ENCODE data around the gene DLG3.
"Not testable (repeated sequence)": the region's sequence is repeated elsewhere in the genome, so short reads cannot be mapped to it uniquely, and the experiment has no call there.

Gene DLG3

DNA sequence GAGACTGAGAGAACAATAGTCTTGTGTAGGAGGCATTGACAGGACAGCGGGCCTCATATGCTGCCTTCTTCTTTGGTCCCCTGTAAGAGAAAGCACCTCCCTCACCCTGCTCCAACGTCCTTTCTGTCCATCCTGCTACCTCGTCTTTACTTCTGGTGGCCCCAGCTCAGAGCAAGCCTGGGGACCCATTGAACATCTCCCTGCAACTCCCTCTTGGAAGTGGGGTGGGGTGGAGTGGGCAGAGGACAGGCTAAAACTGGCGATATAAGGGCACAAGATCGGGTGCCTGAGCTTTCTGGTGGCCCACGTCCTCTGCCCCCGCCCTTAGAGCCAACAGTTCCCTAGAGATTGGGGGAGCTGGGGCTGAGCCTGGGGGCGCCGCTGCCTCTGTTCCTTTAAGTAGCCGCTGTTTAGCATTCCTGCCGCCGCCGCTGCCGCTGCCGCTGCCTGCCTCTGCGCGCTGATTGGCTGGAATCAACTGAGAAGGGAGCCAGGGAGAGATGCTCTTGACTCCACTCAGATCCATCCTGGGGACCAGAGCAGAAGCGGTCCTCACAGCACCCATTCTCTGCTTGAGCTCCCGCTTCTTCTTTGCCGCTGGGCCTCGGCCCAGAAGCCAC, at the start of gene DLG3:
Gene DLG3, plus strand, starts transcription at position 510 of the 620 bp plus-strand sequence. CDS start 367 bp downstream, outside the sequence.
- no peak for DNase-seq (ENCODE audit: low read depth, low spot score)

DNA sequence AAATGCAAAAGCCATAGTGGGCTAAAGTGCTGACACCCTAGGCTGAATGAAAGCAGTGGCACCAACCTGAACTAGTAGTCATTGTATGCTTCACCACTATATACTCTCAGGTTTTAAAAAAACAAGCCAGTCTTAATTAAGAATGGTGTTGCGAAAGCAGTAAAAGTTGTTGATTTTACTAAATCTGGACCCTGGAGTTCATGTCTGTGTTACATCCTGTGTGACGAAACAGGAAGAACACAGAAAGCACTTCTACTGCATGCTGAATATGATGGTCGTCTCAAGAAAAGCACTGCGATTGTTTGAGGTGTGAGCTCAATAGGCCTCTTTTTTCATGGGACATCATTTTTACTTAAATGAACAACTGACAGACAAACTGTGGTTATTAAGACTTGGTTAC, 45.7 kb upstream of the DLG3 start:
- no peak for DNase-seq (ENCODE audit: low read depth, low spot score)

DNA sequence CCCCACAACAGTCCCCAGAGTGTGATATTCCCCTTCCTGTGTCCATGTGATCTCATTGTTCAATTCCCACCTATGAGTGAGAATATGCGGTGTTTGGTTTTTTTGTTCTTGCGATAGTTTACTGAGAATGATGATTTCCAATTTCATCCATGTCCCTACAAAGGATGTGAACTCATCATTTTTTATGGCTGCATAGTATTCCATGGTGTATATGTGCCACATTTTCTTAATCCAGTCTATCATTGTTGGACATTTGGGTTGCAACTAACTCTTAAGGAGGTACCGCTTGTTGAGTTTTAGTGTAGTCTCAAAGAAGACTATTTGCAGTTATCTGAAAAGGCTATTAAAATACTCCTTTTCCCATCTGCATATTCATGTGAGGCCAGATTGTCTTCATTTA, 44.5 kb upstream of the DLG3 start:
- not testable (repeated sequence) for DNase-seq (ENCODE audit: low read depth, low spot score)

DNA sequence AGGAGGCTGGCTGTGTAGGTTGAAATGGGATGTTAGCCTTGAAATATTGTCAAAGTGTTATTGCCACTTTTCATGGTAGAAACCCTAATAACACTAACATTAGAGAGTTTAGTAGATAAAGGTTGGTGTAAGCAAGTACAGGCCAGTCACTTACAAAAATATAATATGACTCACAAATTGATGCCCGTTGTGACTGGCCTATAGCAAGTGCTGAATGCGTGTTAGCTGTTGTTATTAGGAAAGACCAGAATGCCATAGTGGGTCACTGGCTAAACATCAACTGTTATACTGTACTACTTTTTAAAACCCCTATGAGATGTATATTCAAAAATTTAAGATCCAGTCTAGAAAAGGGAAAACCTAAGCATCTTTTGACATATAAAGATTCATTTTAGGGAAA, 41.9 kb upstream of the DLG3 start:
- DNase-seq (ENCODE audit: low read depth, low spot score) = no peak

DNA sequence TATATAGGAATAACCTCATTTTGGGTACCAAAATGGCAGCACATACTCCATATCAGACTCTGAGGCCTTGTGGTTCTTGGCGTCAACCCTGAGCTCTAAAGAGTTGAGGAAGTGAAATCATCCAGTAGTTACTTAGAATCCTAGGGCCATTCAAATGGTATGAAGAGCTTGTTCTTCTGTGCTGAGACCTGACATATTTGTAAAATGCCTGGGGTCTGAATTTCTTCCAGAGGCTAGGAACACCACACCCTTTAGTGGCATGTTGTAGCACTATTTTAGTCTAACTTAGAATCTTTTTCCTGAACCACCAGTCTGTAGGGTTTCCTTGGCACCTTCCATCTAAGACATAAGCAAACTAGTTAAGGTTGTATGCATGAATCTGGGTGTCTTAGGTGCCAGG, 39.6 kb upstream of the DLG3 start:
- DNase-seq (ENCODE audit: low read depth, low spot score) = no peak

DNA sequence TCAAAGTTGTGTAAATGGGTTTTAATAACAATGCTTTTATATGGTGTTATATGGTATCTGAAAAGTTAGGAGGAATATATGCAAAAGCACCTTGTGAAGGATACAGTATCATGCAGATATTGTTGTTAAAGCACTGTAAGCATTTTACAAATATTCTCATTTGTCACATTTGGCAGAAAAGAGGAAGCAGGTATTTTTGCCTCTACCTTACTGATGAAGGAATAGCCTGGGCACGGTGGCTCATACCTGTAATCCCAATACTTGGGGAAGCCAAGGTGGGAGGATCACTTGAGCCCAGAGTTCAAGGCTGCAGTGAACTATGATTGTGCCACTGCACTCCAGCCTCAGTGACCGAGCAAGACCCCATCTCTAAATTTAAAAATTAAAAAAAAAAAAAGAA, 33.7 kb upstream of the DLG3 start:
- DNase-seq (ENCODE audit: low read depth, low spot score) = no peak

DNA sequence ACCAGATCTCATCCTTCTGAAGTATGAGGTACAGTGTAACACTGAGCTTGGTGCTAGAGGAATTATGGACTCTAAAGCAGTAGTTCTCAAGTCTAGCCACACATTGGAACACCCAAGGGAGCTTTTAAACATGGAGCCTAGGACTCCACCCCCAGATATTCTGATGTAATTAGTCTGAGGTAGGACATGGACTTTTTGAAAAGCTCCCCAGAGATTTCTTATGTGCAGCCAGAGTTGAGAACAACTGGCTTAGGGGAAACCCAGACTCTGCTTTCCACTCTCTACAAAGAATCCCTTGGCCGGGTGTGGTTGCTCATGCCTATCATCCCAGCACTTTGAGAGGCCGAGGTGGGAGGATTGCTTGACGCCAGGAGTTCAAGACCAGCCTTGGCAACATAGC, 33.2 kb upstream of the DLG3 start:
- no peak for DNase-seq (ENCODE audit: low read depth, low spot score)

DNA sequence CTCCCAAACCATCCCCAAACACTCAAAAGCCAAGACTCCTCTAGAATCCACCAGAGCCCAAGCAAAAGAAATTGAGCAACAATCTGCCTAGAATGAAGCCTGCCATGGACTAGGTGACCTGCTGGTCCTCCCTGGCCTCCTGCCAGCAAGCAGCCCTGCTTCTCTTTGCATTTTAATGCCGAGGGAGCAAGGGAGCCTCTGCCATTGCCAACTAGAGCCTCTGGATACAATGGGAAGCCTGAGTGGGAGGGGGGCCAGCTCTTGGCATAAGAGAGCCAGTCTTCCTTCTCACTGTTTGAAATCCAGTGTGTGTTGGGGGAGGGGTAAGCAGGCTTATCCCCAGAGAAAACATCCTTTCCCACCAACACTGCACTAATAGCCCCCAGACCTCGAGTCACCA, 23.0 kb upstream of the DLG3 start:
- no peak for DNase-seq (ENCODE audit: low read depth, low spot score)

DNA sequence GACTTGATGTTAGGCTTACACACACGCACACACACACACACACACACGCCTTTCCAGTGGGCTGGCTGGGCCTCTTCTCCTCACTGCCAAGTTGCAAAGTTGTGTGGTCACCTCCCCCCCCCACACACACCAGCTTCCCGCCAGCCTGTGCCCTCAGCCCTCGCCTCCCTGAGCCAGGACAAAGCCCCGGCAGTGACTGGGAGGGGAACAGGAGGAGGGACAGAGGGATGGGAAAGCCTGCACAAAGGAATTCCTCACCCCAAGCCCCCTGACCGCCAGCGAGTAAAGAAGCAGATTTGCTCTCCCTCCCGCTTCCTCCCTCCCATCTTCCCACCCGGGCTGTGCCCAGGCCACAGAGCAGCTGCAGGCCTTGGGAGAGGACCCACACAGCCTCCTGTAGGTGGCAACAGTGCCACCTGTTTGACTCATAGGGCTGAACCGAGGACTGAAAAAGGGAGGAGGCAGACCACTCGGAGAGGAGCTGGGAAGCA, 21.7 kb upstream of the DLG3 start, which contains the start of gene GDPD2:
Gene GDPD2, plus strand, starts transcription at position 464 of the 491 bp plus-strand sequence. CDS start 1,671 bp downstream, outside the sequence.
- no peak for DNase-seq (ENCODE audit: low read depth, low spot score)

DNA sequence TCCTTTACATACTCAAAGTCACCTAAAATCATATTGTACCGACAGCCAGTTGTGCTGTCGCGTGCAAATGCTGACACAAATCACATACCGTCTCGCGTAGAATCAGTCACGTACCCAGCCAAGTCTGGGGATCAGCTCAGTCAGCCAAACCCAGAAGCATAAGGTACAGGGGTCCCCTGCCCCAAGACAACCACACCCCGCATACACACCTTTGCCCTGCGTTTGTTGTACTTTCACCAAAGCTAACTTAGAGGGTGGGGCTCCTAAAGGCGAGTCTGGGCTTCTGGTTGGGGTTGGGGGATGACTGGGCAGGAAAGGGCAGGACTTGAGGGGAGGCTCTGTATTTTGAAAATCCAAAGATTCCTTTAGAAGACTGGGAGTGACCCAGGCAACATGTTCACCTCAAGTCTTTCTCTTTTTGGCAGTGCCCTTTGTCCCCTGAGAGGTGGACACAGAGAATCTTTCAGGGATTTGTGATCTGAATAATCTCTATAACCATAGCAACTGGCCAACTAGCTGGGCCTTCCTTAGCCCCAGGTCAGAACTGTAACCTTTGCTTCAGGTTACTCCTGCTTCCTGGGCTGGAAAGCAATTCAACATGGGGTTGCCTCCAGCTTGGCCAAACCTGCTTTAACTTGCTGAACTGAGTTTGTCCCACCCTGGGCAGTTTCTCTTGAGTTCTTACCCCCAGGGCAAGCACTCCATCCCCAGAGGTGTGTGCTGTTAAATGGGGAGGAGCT, 20.5 kb upstream of the DLG3 start:
- DNase-seq (ENCODE audit: low read depth, low spot score) = no peak

DNA sequence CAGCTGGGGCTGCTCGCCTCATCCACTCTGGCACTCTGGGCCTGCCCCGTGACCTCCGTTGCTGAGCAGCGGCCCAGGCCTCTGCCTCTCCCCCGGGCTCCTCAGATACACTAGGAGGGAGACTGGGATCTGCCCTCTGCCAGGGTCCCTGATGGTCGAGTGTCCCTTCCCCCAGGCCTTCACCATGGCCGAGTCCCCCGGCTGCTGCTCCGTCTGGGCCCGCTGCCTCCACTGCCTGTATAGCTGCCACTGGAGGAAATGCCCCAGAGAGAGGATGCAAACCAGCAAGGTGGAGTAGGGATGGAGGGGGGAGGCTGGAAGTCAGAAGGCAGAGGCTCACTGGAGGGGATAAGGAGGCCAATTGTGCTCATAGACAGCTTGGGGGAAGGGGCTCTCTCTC, 19.8 kb upstream of the DLG3 start:
- DNase-seq (ENCODE audit: low read depth, low spot score) = no peak

DNA sequence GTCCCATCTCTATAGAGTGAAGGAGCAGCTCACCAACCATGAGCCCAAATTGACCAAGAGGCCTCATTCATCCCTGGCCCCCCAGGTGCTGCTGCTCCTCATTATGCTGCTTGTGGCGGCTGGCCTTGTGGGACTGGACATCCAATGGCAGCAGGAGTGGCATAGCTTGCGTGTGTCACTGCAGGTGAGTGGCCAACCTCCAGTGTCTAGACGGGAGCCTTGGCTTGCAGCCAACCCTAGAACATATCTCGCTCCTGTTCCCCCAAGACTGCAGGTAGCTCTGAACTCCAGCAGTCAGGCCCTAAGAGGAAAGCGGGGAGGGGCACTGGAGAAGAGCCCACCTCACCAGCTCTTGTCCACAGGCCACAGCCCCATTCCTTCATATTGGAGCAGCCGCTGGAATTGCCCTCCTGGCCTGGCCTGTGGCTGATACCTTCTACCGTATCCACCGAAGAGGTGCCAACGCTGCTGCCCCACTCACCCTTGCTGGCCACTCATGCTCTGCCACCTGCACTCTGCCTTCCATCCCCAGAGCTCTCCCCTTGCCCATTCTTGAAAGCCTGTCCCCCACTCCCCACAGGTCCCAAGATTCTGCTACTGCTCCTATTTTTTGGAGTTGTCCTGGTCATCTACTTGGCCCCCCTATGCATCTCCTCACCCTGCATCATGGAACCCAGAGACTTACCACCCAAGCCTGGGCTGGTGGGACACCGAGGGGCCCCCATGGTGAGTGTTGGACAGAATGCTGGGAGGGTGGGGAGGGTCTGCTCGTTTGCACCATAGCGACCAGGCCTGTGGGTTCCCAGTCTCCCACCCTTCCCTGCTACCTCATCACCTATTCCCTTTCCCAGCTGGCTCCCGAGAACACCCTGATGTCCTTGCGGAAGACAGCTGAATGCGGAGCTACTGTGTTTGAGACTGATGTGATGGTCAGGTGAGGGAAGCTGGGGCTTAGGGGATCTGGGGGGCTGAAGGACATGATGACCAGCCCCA, 18.1 kb upstream of the DLG3 start:
- DNase-seq (ENCODE audit: low read depth, low spot score) = no peak

DNA sequence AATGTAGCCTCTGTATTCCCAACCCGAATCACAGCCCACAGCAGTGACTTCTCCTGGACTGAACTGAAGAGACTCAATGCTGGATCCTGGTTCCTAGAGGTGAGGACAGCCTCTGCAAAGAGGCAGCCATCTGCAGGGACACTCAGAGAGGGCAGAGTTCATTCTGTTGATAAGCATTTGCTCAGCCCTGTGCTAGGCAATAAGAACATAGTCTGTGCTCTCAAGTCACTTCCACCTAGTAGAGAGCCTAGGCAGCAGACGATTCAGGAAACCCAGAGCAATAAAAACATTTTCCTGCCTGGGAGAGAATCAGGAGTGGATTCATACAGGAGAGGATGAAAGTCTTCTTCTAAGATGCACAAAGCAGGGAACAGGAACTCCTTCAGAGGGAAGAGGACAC, 17.3 kb upstream of the DLG3 start:
- DNase-seq (ENCODE audit: low read depth, low spot score) = no peak

DNA sequence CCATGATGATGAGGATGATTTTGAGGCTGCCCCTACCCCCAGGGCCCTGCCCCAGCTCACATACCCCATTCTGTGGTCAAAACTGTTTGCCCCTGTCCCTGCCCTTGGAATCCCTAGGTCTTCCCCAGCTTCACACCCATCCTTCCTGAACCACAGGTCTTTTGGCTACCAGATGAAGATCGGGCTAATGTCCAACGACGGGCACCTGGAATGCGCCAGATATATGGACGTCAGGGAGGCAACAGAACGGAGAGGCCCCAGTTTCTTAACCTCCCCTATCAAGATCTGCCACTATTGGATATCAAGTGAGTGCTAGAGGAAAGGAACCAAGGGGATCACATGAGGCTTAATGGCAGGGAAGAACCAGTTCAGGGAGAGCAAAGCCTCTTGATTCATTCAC, 14.9 kb upstream of the DLG3 start:
- no peak for DNase-seq (ENCODE audit: low read depth, low spot score)

DNA sequence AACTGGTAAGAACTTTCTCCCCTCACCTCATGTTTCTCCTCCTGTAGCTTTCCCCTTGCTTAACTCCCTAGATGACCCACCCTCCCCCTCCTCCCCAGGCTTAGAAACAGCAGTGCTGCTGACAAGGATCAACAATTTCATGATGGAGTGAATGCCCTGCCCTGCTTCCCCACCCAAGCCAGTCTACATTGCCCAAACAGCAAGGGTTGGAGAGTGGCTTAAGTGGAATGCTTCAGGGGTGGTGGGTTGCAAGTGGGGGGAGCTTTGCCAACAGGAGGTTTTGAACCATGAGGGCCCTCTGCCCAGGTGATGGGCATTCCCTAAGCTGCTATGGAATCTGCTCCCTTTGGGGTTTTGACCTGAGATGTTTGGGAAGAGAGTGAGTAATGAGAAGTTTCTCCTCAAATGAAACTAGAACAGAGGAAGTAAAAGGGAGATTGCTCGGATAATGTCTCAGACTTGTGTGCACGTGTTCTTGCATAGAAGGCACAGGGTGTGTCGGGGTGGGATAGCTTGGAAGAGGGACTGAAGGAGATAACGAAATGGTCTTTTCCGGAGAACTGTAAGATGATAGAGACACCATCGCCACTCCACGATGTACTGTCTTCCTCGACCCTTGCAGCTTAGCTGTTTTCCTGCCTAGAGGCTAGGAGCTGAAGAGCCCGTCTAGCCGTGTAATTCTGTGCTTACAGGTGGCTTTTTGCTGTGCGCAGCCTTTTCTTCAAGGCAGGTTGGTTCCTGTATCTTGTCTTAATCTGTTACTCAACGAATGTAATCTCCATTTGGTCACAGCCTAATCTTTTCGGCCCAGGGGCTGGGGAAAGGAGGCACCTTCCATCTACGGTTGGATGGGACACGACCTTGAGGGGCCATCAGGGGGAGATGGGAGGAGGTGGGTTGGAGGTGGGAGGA, 11.4 kb upstream of the DLG3 start:
- no peak for DNase-seq (ENCODE audit: low read depth, low spot score)

DNA sequence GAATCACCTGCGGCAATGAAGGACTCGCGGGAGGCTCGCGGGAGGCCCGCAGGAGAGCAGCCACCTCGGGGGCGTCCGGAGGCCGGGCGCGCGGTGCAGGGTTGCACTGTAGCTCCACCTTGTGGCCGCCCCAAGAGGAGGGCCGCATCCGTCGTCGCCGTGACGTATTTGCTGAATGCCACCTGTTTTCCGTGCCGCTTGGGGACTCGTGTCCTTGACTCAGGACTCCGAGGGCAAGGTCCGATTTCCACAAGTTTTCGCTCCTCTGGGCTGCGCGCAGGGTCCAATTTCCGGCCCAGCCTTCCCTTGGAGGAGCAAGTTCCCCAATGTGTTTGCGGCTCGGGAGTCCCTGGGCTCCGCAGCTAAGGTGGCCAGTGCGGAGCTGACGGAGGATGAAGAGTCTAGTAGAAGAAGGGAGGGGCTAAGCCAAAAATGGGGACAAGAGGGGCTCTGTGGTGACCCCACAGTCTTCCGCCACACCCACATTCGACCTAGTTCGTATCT, 10.7 kb upstream of the DLG3 start:
- no peak for DNase-seq (ENCODE audit: low read depth, low spot score)

DNA sequence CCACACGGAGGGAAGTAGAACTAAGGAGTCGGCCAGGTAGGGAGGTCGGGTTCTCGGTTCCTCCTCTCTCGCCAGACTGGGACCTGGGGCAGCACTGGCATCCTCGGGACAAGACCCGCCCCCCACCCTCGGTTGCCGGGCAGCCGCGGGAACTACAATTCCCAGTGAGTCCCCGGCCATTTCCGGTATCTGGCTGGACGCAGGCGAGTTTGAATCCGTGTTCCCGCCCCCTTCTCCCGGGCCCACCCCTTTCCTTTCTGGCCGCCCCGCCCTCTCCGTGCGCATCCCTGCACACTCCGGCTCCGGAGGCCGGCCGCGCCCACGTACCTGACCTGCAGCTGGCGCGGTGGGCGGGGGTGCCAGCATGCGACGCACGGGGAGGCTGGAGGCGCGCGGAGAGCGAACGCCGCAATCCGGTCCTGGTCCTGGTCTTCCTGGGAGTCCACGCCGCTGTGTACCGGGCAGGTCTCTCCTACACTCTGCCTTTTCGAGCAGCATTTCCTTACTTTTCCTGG, 10.2 kb upstream of the DLG3 start:
- DNase-seq (ENCODE audit: low read depth, low spot score) = peak; percentile 43

DNA sequence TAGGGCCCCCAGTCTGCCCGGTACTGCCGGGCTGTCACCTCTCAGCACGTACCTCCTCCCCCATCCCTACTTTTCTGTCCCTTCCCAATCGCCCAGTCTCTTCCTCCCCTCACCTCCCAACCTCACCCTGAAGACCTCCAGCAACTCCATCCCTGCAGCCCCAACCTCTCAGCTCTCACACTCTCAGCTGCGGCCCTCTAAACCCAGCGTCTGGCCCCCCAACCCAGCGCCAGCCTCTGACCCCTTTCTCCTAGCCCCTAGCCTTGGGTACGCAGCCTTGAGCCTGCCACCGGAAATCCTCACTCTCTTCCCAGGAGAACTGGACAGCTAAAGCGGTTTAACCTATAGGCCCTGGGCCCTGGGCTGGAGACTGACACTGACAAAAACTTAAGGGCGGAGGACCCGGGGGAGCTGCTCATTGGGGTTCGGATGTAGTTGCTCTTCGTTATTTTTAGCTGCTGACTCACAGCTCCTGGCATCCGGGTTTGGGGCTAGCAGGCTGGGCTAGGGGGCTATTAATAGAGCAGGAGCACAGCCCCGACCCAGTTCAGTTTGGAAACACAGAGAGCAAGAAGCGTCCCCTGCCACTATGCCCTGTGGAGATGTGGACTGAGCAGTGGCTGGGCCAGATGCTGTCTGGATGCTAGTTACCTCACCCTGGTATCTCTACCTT, 9.6 kb upstream of the DLG3 start:
- no peak for DNase-seq (ENCODE audit: low read depth, low spot score)

DNA sequence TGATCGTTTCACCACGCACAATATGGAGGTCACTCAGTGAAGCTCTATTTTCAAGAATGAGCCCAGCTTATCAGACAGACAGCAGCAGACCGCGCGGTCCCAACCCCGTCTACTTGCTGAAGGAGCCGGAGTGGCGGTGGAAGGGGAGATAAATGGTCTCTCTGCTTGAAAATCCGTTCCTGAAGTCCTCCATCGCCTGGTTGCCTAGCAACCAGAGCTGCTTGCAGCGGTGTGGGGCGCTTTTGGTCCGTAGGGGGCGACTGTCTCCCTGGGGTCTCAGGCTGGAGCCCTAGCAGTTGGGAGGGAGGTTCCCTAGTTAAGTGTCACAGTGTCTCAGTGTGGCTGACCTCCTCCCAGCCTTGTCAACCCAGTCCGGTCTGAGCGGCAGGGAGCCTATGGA, 8.3 kb upstream of the DLG3 start:
- DNase-seq (ENCODE audit: low read depth, low spot score) = no peak

DNA sequence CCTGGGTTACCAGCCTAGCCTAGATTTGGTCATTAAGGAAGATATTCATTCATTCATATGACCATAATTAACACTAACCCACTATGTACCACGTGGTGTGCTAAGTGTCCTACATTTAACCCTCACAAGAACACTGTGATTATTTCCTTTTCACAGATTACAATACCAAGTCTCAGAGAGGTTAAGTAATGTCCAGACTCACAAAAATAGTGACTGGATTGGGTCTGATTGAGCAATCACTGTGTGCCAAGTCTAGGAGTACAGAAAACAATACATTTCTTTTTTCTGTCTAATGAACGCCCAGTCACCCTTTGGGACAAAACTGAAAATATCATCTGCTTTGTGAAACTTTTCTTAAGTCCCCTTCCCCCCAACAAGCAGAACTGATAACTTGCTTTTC, 7.6 kb upstream of the DLG3 start:
- DNase-seq (ENCODE audit: low read depth, low spot score) = no peak

Data from smooth muscle cell of the brain vasculature (primary cell).